GM23248 (cell line): Measurements from ENCODE around the gene CEP350. TPM values are rescaled to one million over a fixed set of nuclear protein-coding genes. Genes with fewer than 3 reads are reported as not detected.

Experiments
- DNase-seq: peaks from one replicate; pipeline ENCODE4 v3.0.0-alpha.2; 2015
- H2AFZ ChIP-seq: fragments of 200-600 bp; sonication (generic); 2 replicates; pipeline ENCODE4 v1.6.1; 2016; ENCODE audit warnings: antibody characterized with exemption
- H3F3A ChIP-seq: fragments of 200-600 bp; sonication (generic); 2 replicates; pipeline ENCODE4 v1.6.1; 2016; ENCODE audit warnings: mild to moderate bottlenecking, antibody characterized with exemption, mixed run types; ENCODE audit not compliant: insufficient read depth
- H3K27ac ChIP-seq: fragments of 200-600 bp; sonication (generic); 2 replicates; pipeline ENCODE4 v1.5.1; 2016; ENCODE audit warnings: mild to moderate bottlenecking
- H3K27me3 ChIP-seq: fragments of 200-600 bp; sonication (generic); replicated peaks from 2 replicates; pipeline ENCODE4 v1.6.1; 2016; ENCODE audit warnings: mild to moderate bottlenecking; ENCODE audit not compliant: insufficient read depth
- H3K36me3 ChIP-seq: fragments of 200-600 bp; sonication (generic); 2 replicates; pipeline ENCODE4 v1.6.1; 2016; ENCODE audit warnings: low read depth, mild to moderate bottlenecking
- H3K4me1 ChIP-seq: fragments of 200-600 bp; sonication (generic); 2 replicates; pipeline ENCODE4 v1.6.1; 2016; ENCODE audit warnings: mild to moderate bottlenecking; ENCODE audit not compliant: insufficient read depth
- H3K4me2 ChIP-seq: fragments of 200-600 bp; sonication (generic); one replicate; pipeline ENCODE4 v1.6.1; 2016; ENCODE audit warnings: mild to moderate bottlenecking; ENCODE audit not compliant: unreplicated experiment
- H3K4me3 ChIP-seq: fragments of 200-600 bp; sonication (generic); 2 replicates; pipeline ENCODE4 v1.5.1; 2016; ENCODE audit warnings: mild to moderate bottlenecking
- H3K79me2 ChIP-seq: fragments of 200-600 bp; sonication (generic); 2 replicates; pipeline ENCODE4 v1.6.1; 2016; ENCODE audit warnings: mild to moderate bottlenecking; ENCODE audit not compliant: insufficient read depth
- H3K9ac ChIP-seq: fragments of 200-600 bp; sonication (generic); 2 replicates; pipeline ENCODE4 v1.6.1; 2016; ENCODE audit warnings: mild to moderate bottlenecking
- H3K9me2 ChIP-seq: fragments of 200-600 bp; sonication (generic); 2 replicates; pipeline ENCODE4 v1.6.1; 2016; ENCODE audit warnings: mixed run types, mild to moderate bottlenecking, moderate library complexity; ENCODE audit not compliant: insufficient read depth
- H3K9me3 ChIP-seq: fragments of 200-600 bp; sonication (generic); one replicate; pipeline ENCODE4 v1.6.1; 2017; ENCODE audit warnings: low read depth
- H4K20me1 ChIP-seq: fragments of 200-600 bp; sonication (generic); 2 replicates; pipeline ENCODE4 v1.6.0; 2016; ENCODE audit not compliant: insufficient read depth
- EZH2 ChIP-seq: fragments of 200-600 bp; sonication (generic); IDR thresholded peaks from 2 replicates; pipeline ENCODE4 v1.6.1; 2018; ENCODE audit warnings: antibody characterized with exemption, mild to moderate bottlenecking; ENCODE audit not compliant: insufficient read depth, poor library complexity, severe bottlenecking
- EZH2phosphoT487 ChIP-seq: fragments of 200-600 bp; sonication (generic); IDR thresholded peaks from 2 replicates; pipeline ENCODE4 v1.6.1; 2018; ENCODE audit warnings: antibody characterized with exemption, moderate library complexity, mild to moderate bottlenecking, low read depth; ENCODE audit not compliant: insufficient read depth
- WGBS, 2 experiments: methylation state at CpG; one replicate each; pipeline ENCODE4 v1.1.6; 2015 to 2017; ENCODE audit warnings: low lambda C conversion rate in 2 of 2, low coverage in 1 of 2; ENCODE audit errors: missing lambda C conversion rate in 2 of 2; 5-methylcytosine and 5-hydroxymethylcytosine counted together
- in situ Hi-C: fragments of 300-500 bp; cut with MboI; formaldehyde crosslinking; loops from 2 replicates; pipeline ENCODE4 v1.15.0; 2020
- polyA plus RNA-seq: library from polyadenylated mRNA; unstranded; fragments of >200 nt; fragmentation: Nextera tagmentation; extraction: Ambion mirVana; gene quantifications from 2 replicates; pipeline ENCODE4 v1.2.1, GENCODE V29; 2016
- total RNA-seq: library from RNA; depleted of rRNA; stranded (reverse); fragments of >200 nt; shearing (Covaris generic); gene quantifications from 2 replicates; pipeline ENCODE4 v1.2.3, GENCODE V29; 2014

CEP350 gene
- total and polyA plus RNA-seq, 2 experiments from 2014 or later = 14.9 to 81.3 TPM

GRCh38 chr1:180071759-180072158 lies 117.1 kb downstream of the CEP350 start:
- H3K4me1 ChIP-seq = no peaks in the 10 kb centered on the region
- H3K9me2 ChIP-seq = no peaks in the 10 kb centered on the region
- H4K20me1 ChIP-seq = no peaks in the 10 kb centered on the region
- in situ Hi-C loops = no loop called here
- H2AFZ ChIP-seq = no peak overlapping the region
- no peaks in the 10 kb centered on the region for H3K9me3 ChIP-seq
- H3K4me3 ChIP-seq = no peak overlapping the region
- no peak overlapping the region for H3K4me2 ChIP-seq
- H3K9ac ChIP-seq = no peak overlapping the region
- H3K27me3 ChIP-seq = no peaks in the 10 kb centered on the region
- no peaks in the 10 kb centered on the region for H3F3A ChIP-seq
- no peaks in the 10 kb centered on the region for H3K79me2 ChIP-seq
- WGBS, 2 experiments = 80 to 82% methylated on average over 5 of the region's 5 CpGs
- H3K36me3 ChIP-seq = peaks cover 51% of the 10 kb centered on the region
- DNase-seq = no peak
- no peak for TF ChIP-seq EZH2phosphoT487
- TF ChIP-seq EZH2 = no peak
- H3K27ac ChIP-seq = no peak overlapping the region

DNA sequence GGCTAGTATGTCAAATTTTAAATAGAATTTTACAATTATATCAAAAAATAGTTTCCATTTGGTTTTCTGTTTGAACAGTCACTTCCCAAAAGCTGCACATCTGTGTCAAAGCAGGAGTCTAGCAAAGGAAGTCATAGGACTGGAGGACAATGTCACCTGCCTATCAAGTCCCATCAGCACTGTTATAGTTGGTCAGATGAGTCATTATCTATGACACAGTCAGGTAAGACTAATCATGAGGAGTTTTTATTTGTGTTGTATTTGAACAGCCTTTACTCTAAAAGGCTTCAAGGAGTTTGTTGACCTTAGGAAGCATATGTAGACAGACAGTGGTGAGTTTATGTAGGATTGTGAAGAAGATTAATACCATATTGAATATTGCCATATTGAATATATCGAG lies 125.8 kb downstream of the CEP350 start:
- no peaks in the 10 kb centered on the region for H3K79me2 ChIP-seq
- H4K20me1 ChIP-seq = no peaks in the 10 kb centered on the region
- H3F3A ChIP-seq = no peaks in the 10 kb centered on the region; the same call in 1 of the 2 replicates
- peaks cover 7% of the 10 kb centered on the region; the same call in 1 of the 2 replicates for H3K4me1 ChIP-seq
- H3K36me3 ChIP-seq = peaks cover 46% of the 10 kb centered on the region
- no peak overlapping the region for H2AFZ ChIP-seq
- no peak for DNase-seq
- WGBS, 2 experiments = 55 to 77% methylated on average over 1 of the region's 1 CpG
- no peak overlapping the region for H3K4me3 ChIP-seq
- no peak overlapping the region for H3K4me2 ChIP-seq
- H3K9ac ChIP-seq = no peak overlapping the region
- in situ Hi-C loops = no loop called here
- no peaks in the 10 kb centered on the region for H3K9me3 ChIP-seq
- no peaks in the 10 kb centered on the region for H3K27me3 ChIP-seq
- no peaks in the 10 kb centered on the region for H3K9me2 ChIP-seq
- H3K27ac ChIP-seq = no peak overlapping the region
- TF ChIP-seq EZH2phosphoT487 (no peak), EZH2 (no peak)

DNA sequence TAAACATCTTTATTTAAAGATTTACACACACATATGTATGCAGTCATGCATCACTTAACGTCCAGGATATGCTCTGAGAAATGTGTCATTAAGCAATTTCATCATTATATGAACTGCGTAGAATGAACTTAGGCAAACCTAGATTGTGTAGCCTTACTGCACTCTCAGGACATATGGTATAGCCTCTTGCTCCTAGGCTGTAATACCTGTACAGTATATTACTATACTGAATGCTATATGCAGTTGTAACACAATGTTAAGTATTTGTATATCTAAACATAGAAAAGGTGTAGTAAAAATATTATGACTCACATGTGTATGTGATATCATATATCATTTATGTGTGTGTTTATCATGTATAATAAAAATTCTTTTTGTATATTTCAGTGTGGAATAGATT lies 126.9 kb downstream of the CEP350 start:
- Histone ChIP-seq H3K36me3 (peaks cover 44% of the 10 kb centered on the region), H3K4me2 (no peak overlapping the region), H3K9ac (no peak overlapping the region), H3K27ac (no peak overlapping the region), H3F3A (no peaks in the 10 kb centered on the region; the same call in 1 of the 2 replicates), H3K9me2 (no peaks in the 10 kb centered on the region), H3K79me2 (no peaks in the 10 kb centered on the region), H3K27me3 (no peaks in the 10 kb centered on the region), H3K9me3 (no peaks in the 10 kb centered on the region), H3K4me3 (no peak overlapping the region), H2AFZ (no peak overlapping the region), H3K4me1 (peaks cover 7% of the 10 kb centered on the region; the same call in 1 of the 2 replicates), H4K20me1 (no peaks in the 10 kb centered on the region)
- no peak for DNase-seq
- TF ChIP-seq EZH2phosphoT487 = no peak
- TF ChIP-seq EZH2 = no peak
- in situ Hi-C loops = no loop called here
- WGBS, 2 experiments = 69 to 78% methylated on average over 2 of the region's 2 CpGs

DNA sequence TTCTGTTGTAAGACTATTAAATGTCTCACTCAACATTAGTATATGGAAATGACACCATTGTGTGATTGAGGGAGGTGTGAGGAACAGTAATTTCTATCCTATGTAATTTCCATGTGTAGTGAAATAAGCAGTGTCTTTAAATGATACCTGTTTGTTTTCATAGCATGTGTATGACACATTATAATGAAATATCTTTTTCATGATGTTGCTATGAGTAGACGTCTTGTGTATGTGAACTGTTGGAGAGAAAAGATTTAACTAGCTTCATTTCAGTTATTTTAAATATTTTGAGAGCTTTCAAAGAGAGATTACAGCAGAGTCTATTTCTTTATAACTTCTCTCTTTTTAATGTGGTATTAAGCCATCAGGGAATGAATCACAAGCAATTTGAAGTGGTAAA lies 128.6 kb downstream of the CEP350 start:
- H4K20me1 ChIP-seq = no peaks in the 10 kb centered on the region
- H3K9me2 ChIP-seq = no peaks in the 10 kb centered on the region
- no peak overlapping the region for H3K4me3 ChIP-seq
- H3K27me3 ChIP-seq = no peaks in the 10 kb centered on the region
- H3F3A ChIP-seq = no peaks in the 10 kb centered on the region; the same call in 1 of the 2 replicates
- H2AFZ ChIP-seq = no peak overlapping the region
- peaks cover 7% of the 10 kb centered on the region; the same call in 1 of the 2 replicates for H3K4me1 ChIP-seq
- H3K9ac ChIP-seq = no peak overlapping the region
- no peak overlapping the region for H3K4me2 ChIP-seq
- no peak overlapping the region for H3K27ac ChIP-seq
- WGBS, 2 experiments = 24 to 61% methylated on average over 1 of the region's 1 CpG
- peak; percentile 2 for DNase-seq
- no peaks in the 10 kb centered on the region for H3K79me2 ChIP-seq
- H3K9me3 ChIP-seq = no peaks in the 10 kb centered on the region
- in situ Hi-C loops = no loop called here
- TF ChIP-seq EZH2phosphoT487 = no peak
- no peak for TF ChIP-seq EZH2
- peaks cover 46% of the 10 kb centered on the region for H3K36me3 ChIP-seq

- in situ Hi-C loops = no loop called here
- Histone ChIP-seq H3F3A (no peaks in the 10 kb centered on the region; the same call in 1 of the 2 replicates), H3K4me3 (no peak overlapping the region), H4K20me1 (no peaks in the 10 kb centered on the region), H3K36me3 (peaks cover 51% of the 10 kb centered on the region), H3K27ac (no peak overlapping the region), H3K4me1 (peaks cover 7% of the 10 kb centered on the region; the same call in 1 of the 2 replicates), H3K27me3 (no peaks in the 10 kb centered on the region), H3K79me2 (no peaks in the 10 kb centered on the region), H3K9me3 (no peaks in the 10 kb centered on the region), H3K9me2 (no peaks in the 10 kb centered on the region), H3K9ac (no peak overlapping the region), H3K4me2 (no peak overlapping the region), H2AFZ (no peak overlapping the region)
- TF ChIP-seq EZH2phosphoT487 = no peak
- no peak for TF ChIP-seq EZH2
- 95 to 97% methylated on average over 1 of the region's 1 CpG for WGBS, 2 experiments
- DNase-seq = no peak
Observed at GRCh38 chr1:180084867-180085266, 130.3 kb downstream of the CEP350 start.
